GM12892 (cell line): ENCODE data around the gene NR3C1.

Experiments used
- DNase-seq: peaks from one replicate; pipeline ENCODE4 v3.0.0; 2011; ENCODE audit not compliant: insufficient read length
- FAIRE-seq: peaks from 2 replicates; lab custom pipeline; 2011; peaks lifted over from hg19 to GRCh38; lab: Jason Lieb, UNC
- POLR2A ChIP-seq: IDR thresholded peaks from 2 replicates; pipeline ENCODE4 v1.6.1; 2011; ENCODE audit warnings: low read depth, low read length, control low read depth
- POLR2AphosphoS5 ChIP-seq: IDR thresholded peaks from 2 replicates; pipeline ENCODE4 v1.6.1; 2011; ENCODE audit warnings: low read depth, low read length, control low read depth
- TAF1 ChIP-seq: IDR thresholded peaks from 2 replicates; pipeline ENCODE4 v1.6.1; 2011; ENCODE audit warnings: low read depth, mild to moderate bottlenecking, control low read depth, low read length, borderline replicate concordance

Gene NR3C1

GRCh38 chr5:143393524-143393923 is 10.0 kb downstream of the NR3C1 start:
- DNase-seq (no peak), FAIRE-seq (no peak)
- no peak for TF ChIP-seq POLR2AphosphoS5
- TF ChIP-seq TAF1: no peak
- TF ChIP-seq POLR2A: no peak

GRCh38 chr5:143390941-143391340 is 12.5 kb downstream of the NR3C1 start:
- no peak for DNase-seq
- no peak for FAIRE-seq
- TF ChIP-seq POLR2A: no peak
- TF ChIP-seq POLR2AphosphoS5: no peak

- DNase-seq (no peak), FAIRE-seq (no peak)
- TF ChIP-seq POLR2AphosphoS5 (no peak), TAF1 (no peak), POLR2A (no peak)
Measured at GRCh38 chr5:143390258-143390657, 13.2 kb downstream of the NR3C1 start.

- peak; percentile 53; the same call in 1 of the 2 replicates for TF ChIP-seq POLR2AphosphoS5
- no peak for TF ChIP-seq TAF1
- FAIRE-seq (peak; percentile 50), DNase-seq (no peak)
Measured at GRCh38 chr5:143386725-143387124, 16.8 kb downstream of the NR3C1 start.

- FAIRE-seq: peak; percentile 24
- TF ChIP-seq POLR2AphosphoS5: peak; percentile 71
- no peak for TF ChIP-seq TAF1
- peak; percentile 43 for TF ChIP-seq POLR2A
- no peak for DNase-seq
Measured at GRCh38 chr5:143384865-143385657, 18.4 kb downstream of the NR3C1 start.

- DNase-seq (no peak), FAIRE-seq (no peak)
- TF ChIP-seq TAF1 (no peak), POLR2AphosphoS5 (0 out of 2 replicates have a peak, but pooled peaks have one; percentile 16)
Measured at GRCh38 chr5:143383988-143384387, 19.5 kb downstream of the NR3C1 start.

- peak; percentile 60 for FAIRE-seq
Measured at GRCh38 chr5:143379606-143380005, 23.9 kb downstream of the NR3C1 start.

GRCh38 chr5:143376911-143377813 is 26.3 kb downstream of the NR3C1 start:
- no peak for DNase-seq
- TF ChIP-seq POLR2A (peak; percentile 54; the same call in 1 of the 2 replicates), POLR2AphosphoS5 (peak; percentile 58), TAF1 (no peak)
- FAIRE-seq: peak; percentile 21

More at GRCh38 chr5:143379606-143380005, 23.9 kb downstream of the NR3C1 start:
- DNase-seq: no peak
- TF ChIP-seq POLR2AphosphoS5: no peak
- peak; percentile 34; the same call in 1 of the 2 replicates for TF ChIP-seq POLR2A
- TF ChIP-seq TAF1: no peak

- TF ChIP-seq POLR2AphosphoS5 (peak; percentile 80), POLR2A (0 out of 2 replicates have a peak, but pooled peaks have one; percentile 22), TAF1 (no peak)
- FAIRE-seq: no peak
- DNase-seq: no peak
Measured at GRCh38 chr5:143376195-143376779, 27.2 kb downstream of the NR3C1 start.

- FAIRE-seq (peak; percentile 14), DNase-seq (no peak)
- TF ChIP-seq TAF1 (no peak), POLR2A (no peak; the same call in 1 of the 2 replicates), POLR2AphosphoS5 (no peak)
Measured at GRCh38 chr5:143374496-143375217, 28.8 kb downstream of the NR3C1 start.

GRCh38 chr5:143373076-143373475 is 30.4 kb downstream of the NR3C1 start:
- TF ChIP-seq TAF1: no peak
- TF ChIP-seq POLR2A: no peak
- no peak for TF ChIP-seq POLR2AphosphoS5
- DNase-seq: no peak
- no peak for FAIRE-seq
